ENCODE results near the gene RASAL2. TPM values are rescaled to one million over a fixed set of nuclear protein-coding genes. Genes with fewer than 3 reads are reported as not detected.

The RASAL2 gene
- total RNA-seq, 4 donors from 2014 or later, result 19.7 to 36.7 (median 27.4) TPM

DNA sequence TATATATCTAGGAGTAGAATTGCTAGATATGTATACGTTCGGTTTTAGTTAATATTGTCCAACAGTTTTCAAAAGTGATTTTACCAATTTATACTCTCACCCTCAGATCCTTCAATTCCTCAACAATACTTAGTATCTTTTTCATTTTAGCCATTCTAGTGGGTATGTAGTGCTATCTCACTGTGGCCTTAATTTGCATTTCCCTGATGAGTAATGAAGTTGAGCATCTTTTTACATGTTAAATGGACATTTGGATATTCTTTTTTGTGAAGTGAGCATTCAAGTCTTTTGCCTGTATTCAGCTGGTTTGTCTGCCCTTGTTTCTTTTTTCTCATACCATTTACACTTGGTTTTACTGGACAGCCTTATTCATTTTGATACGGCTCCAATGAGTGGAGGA lies 172.2 kb downstream of the RASAL2 start:
- TF ChIP-seq, protein P1, sequence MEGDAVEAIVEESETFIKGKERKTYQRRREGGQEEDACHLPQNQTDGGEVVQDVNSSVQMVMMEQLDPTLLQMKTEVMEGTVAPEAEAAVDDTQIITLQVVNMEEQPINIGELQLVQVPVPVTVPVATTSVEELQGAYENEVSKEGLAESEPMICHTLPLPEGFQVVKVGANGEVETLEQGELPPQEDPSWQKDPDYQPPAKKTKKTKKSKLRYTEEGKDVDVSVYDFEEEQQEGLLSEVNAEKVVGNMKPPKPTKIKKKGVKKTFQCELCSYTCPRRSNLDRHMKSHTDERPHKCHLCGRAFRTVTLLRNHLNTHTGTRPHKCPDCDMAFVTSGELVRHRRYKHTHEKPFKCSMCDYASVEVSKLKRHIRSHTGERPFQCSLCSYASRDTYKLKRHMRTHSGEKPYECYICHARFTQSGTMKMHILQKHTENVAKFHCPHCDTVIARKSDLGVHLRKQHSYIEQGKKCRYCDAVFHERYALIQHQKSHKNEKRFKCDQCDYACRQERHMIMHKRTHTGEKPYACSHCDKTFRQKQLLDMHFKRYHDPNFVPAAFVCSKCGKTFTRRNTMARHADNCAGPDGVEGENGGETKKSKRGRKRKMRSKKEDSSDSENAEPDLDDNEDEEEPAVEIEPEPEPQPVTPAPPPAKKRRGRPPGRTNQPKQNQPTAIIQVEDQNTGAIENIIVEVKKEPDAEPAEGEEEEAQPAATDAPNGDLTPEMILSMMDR (IDR thresholded peaks at IDR 0.05; ENCODE audit: low read depth), result no peak

DNA sequence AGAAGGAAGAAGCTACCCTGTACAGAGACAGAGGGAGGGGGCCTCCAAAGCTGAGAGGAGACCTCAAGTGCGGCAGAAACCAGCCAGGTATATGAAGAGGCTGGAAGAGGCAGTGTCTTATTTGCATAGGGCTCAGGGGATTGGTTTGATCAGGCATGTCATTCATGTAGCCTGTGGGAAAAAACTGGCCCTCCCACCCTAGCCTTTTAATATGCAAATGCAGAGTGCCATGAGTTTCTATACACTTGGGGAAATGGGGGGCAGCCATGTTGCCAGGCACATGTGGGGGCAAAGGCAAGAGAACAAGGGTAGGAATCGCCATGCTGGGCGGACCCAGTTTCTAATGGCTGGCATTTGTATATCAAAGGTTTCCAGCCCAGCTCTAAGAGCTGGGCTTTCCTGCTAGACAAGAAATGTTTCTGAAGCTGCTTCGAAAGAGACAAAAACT lies 172.7 kb downstream of the RASAL2 start:
- TF ChIP-seq, protein P1 (IDR thresholded peaks at IDR 0.05; ENCODE audit: low read depth), result no peak

DNA sequence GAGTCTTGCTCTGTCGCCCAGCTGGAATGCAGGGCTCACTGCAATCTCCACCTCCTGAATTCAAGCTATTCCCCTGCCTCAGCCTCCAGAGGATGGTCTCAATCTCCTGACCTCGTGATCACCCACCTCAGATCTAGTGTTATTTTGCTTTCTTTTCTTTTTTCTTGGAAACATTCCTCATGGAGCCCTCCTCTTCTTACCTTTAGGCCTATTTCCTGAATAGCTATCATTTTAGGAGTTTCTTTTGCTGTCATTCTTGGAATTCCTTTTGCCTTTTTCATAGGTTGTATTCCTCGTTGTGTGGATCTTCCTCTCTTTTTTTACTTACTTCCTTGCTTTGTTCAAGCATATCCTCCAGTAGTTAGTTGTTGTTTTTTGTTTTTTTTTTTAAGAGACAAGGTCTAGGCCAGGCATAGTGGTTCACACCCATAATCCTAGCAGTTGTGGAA lies 173.8 kb downstream of the RASAL2 start:
- TF ChIP-seq, protein P1 (IDR thresholded peaks at IDR 0.05; ENCODE audit: low read depth), result no peak

DNA sequence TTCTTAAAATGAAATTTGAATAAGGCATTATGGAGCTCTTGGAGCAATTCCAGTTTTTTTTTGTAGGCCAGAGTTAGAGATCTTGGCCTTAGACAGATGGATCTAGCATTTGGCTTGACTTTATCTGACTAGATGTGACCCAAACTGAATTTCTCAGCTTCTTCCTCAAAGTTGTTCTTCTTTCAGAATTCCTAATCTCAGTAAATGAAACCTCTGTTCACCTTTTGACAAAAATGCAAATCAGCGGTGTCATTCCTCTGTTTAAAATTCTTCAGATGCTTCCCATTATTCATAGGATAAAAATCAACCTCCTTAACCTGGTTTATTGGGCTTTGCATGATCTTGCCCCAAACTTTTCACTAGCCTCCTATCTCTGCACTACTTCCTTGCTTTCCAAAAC lies 177.6 kb downstream of the RASAL2 start:
- TF ChIP-seq, protein P1 (IDR thresholded peaks at IDR 0.05; ENCODE audit: low read depth), result no peak

DNA sequence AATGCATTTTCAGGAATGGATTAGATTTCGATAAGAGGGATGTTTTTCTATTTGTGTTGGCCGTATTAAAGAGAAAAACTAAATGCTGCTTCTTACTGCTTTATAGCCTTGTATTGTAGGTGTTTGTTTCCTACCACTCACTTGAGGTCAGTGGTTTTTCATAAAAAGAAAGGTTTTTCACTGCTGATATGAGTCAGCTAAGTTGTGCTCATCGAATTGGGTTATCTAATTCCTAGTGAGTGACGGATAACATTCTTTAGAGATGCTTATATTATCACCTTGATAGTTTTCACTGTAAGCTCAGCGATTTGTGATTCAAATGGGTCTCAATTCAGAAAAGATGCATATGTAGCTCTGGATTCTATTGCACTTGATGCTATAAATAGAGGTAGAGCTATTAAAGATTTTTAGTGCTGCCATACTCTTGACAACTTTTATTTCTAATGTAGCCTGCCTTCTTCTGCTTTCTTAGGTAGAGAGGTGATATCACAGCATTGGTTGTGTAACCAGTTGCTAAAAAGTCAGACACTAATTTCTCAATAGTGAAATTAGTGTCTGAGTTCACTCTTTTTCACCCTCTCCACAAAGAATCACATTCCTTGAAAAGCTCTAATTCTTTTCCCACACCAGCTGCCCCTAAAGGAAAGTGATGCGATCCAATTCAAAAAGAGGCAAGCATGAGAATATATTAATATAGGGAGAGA lies 180.0 kb downstream of the RASAL2 start:
- TF ChIP-seq, protein P1 (IDR thresholded peaks at IDR 0.05; ENCODE audit: low read depth), result no peak

DNA sequence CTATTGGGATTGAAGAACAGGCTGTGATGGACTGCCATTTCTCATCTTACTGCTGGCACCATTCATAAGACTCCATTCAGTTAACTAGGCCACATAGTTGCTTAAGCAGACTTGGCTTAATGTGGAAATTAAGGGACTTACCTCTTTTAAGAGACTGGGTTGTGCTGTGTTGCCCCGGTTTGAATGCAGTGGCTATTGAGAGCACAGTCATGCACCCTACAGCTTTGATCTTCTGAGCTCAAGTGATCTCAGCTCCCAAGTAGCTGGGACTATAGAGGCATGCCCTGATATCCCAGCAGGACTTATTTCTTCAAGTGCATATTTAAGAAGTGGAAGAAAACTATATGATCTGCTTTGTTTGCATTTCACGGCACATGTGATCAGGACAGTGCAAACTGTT lies 181.1 kb downstream of the RASAL2 start:
- TF ChIP-seq, protein P1 (IDR thresholded peaks at IDR 0.05; ENCODE audit: low read depth), result no peak

DNA sequence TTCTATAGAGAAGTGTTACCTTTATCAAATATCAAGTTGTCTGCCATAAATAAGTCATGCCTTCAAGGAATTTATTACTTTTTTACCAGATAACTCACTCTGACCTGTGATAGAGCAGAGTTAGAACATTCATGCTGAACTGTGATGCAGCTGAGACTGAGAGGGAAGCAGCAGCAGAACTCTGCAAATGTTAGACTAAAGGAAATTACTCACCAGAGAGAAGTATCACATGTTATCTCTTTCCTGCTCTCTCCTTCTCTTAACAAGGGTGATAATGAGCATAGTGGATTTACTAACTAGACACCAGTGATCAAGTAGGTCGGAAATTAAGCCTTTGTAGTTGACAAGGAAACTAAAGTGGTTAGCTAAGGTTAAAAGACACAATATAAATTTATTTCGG lies 181.6 kb downstream of the RASAL2 start:
- TF ChIP-seq, protein P1 (IDR thresholded peaks at IDR 0.05; ENCODE audit: low read depth), result no peak

All from subcutaneous adipose tissue (tissue), 4 donors.